ENCODE measurements around the gene PIP5K1C. TPM values are rescaled to one million over a fixed set of nuclear protein-coding genes. Genes with fewer than 3 reads are reported as not detected.

Gene PIP5K1C
- polyA plus RNA-seq, 1 donor (not counting 4 experiments of a cell fraction or from before 2014, with no cell fraction given) = 3.6 TPM

GRCh38 chr19:3678188-3678587 lies 22.1 kb downstream of the PIP5K1C start:
- no peak for DNase-seq (ENCODE audit: low read depth, low spot score)
- peaks cover 2% of the 10 kb centered on the region for H3K79me2 ChIP-seq (ENCODE audit: control insufficient read depth, insufficient read depth, low read length)
- peaks cover 7% of the 10 kb centered on the region for H4K20me1 ChIP-seq (ENCODE audit: control insufficient read depth, extremely low read depth, insufficient read depth, low read length)
- no peaks in the 10 kb centered on the region for H3K9me3 ChIP-seq (ENCODE audit: control insufficient read depth, low read depth, low read length)
- no peak overlapping the region for H2AFZ ChIP-seq (ENCODE audit: control insufficient read depth, low read length)
- no peak overlapping the region for H3K27ac ChIP-seq (ENCODE audit: control insufficient read depth, insufficient read depth, low read length)
- no peak overlapping the region for H3K4me2 ChIP-seq (ENCODE audit: control insufficient read depth, extremely low read depth, insufficient read depth, low read depth, low read length)
- H3K36me3 ChIP-seq (ENCODE audit: control insufficient read depth in 2 of 2, extremely low read depth in 1 of 2, insufficient read depth in 2 of 2, low read length in 2 of 2) = no peaks in the 10 kb centered on the region
- no peaks in the 10 kb centered on the region for H3K27me3 ChIP-seq (ENCODE audit: control insufficient read depth, extremely low read depth, insufficient read depth, low read length)
- no peak overlapping the region for H3K4me3 ChIP-seq (ENCODE audit: control insufficient read depth in 2 of 3, extremely low read depth in 1 of 3, insufficient read depth in 2 of 3, low read depth in 1 of 3, low read length in 3 of 3)
- no peak for FAIRE-seq
- H3K9ac ChIP-seq (ENCODE audit: control insufficient read depth, extremely low read depth, insufficient read depth, low read length) = no peak overlapping the region
- H3K9me1 ChIP-seq (ENCODE audit: control insufficient read depth, extremely low read depth, insufficient read depth, low read length) = no peaks in the 10 kb centered on the region
- dilution Hi-C loops (cut with MboI; ENCODE audit: extremely low pct_ligation_motif_present, low sequenced_read_pairs) = no loop called here
- H3K4me1 ChIP-seq (ENCODE audit: control insufficient read depth, extremely low read depth, insufficient read depth, low read length) = no peaks in the 10 kb centered on the region
- no peak for TF ChIP-seq EZH2 (IDR thresholded peaks at IDR 0.05; ENCODE audit: low read length)
- TF ChIP-seq, protein P1, sequence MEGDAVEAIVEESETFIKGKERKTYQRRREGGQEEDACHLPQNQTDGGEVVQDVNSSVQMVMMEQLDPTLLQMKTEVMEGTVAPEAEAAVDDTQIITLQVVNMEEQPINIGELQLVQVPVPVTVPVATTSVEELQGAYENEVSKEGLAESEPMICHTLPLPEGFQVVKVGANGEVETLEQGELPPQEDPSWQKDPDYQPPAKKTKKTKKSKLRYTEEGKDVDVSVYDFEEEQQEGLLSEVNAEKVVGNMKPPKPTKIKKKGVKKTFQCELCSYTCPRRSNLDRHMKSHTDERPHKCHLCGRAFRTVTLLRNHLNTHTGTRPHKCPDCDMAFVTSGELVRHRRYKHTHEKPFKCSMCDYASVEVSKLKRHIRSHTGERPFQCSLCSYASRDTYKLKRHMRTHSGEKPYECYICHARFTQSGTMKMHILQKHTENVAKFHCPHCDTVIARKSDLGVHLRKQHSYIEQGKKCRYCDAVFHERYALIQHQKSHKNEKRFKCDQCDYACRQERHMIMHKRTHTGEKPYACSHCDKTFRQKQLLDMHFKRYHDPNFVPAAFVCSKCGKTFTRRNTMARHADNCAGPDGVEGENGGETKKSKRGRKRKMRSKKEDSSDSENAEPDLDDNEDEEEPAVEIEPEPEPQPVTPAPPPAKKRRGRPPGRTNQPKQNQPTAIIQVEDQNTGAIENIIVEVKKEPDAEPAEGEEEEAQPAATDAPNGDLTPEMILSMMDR (optimal IDR thresholded peaks at IDR 0.05 in 1 of 3, IDR thresholded peaks at IDR 0.05 in 1 of 3, conservative IDR thresholded peaks at IDR 0.05 in 1 of 3; ENCODE audit: extremely low read depth in 1 of 3, insufficient read depth in 2 of 3, low read length in 3 of 3) = no peak

GRCh38 chr19:3674784-3675543 lies 25.3 kb downstream of the PIP5K1C start:
- H3K4me3 ChIP-seq (ENCODE audit: control insufficient read depth in 2 of 3, extremely low read depth in 1 of 3, insufficient read depth in 2 of 3, low read depth in 1 of 3, low read length in 3 of 3) = no peak overlapping the region
- no peak for FAIRE-seq

More at GRCh38 chr19:3674784-3675543, 25.3 kb downstream of the PIP5K1C start:
- Histone ChIP-seq H4K20me1 (ENCODE audit: control insufficient read depth, extremely low read depth, insufficient read depth, low read length) (peaks cover 7% of the 10 kb centered on the region), H3K9me1 (ENCODE audit: control insufficient read depth, extremely low read depth, insufficient read depth, low read length) (no peaks in the 10 kb centered on the region), H3K36me3 (ENCODE audit: control insufficient read depth in 2 of 2, extremely low read depth in 1 of 2, insufficient read depth in 2 of 2, low read length in 2 of 2) (no peaks in the 10 kb centered on the region), H3K4me1 (ENCODE audit: control insufficient read depth, extremely low read depth, insufficient read depth, low read length) (no peaks in the 10 kb centered on the region), H2AFZ (ENCODE audit: control insufficient read depth, low read length) (no peak overlapping the region), H3K79me2 (ENCODE audit: control insufficient read depth, insufficient read depth, low read length) (no peaks in the 10 kb centered on the region), H3K9ac (ENCODE audit: control insufficient read depth, extremely low read depth, insufficient read depth, low read length) (no peak overlapping the region), H3K9me3 (ENCODE audit: control insufficient read depth, low read depth, low read length) (no peaks in the 10 kb centered on the region), H3K27me3 (ENCODE audit: control insufficient read depth, extremely low read depth, insufficient read depth, low read length) (no peaks in the 10 kb centered on the region), H3K4me2 (ENCODE audit: control insufficient read depth, extremely low read depth, insufficient read depth, low read depth, low read length) (no peak overlapping the region), H3K27ac (ENCODE audit: control insufficient read depth, insufficient read depth, low read length) (no peak overlapping the region)
- no peak for DNase-seq (ENCODE audit: low read depth, low spot score)
- dilution Hi-C loops (cut with MboI; ENCODE audit: extremely low pct_ligation_motif_present, low sequenced_read_pairs) = no loop called here
- TF ChIP-seq, protein P1 (optimal IDR thresholded peaks at IDR 0.05 in 1 of 3, IDR thresholded peaks at IDR 0.05 in 1 of 3, conservative IDR thresholded peaks at IDR 0.05 in 1 of 3; ENCODE audit: extremely low read depth in 1 of 3, insufficient read depth in 2 of 3, low read length in 3 of 3) = no peak
- TF ChIP-seq EZH2 (IDR thresholded peaks at IDR 0.05; ENCODE audit: low read length) = no peak

Measured in keratinocyte (primary cell).